HepG2 (cell line): ENCODE data around the gene GMEB2. TPM values are rescaled to one million over a fixed set of nuclear protein-coding genes. Genes with fewer than 3 reads are reported as not detected.

Experiments used
- ATAC-seq: fragments of 200-7000 bp; cut with Tn5 transposase; 3 replicates; pipeline ENCODE4 v1.9.1; 2020; ENCODE audit warnings: mild to moderate bottlenecking, moderate library complexity
- BruUV-seq: library from RNA; stranded (reverse); fragments of 400-500 nt; replicated peaks from 2 replicates; lab custom pipeline; 2021; lab: Mats Ljungman, UMichigan
- CTCF ChIA-PET: fragments of 300-600 bp; formaldehyde crosslinking; extraction: SDS; loops from one replicate; lab custom pipeline; 2021; ENCODE audit warnings: low total read pairs, inconsistent platforms, low intra/inter-chr PET ratio; lab: Yijun Ruan, JAX
- POLR2A ChIA-PET: fragments of 350-600 bp; sonication (Branson Sonifier 250); formaldehyde crosslinking; loops from one replicate; lab custom pipeline; 2020; ENCODE audit warnings: antibody characterized with exemption, inconsistent platforms; lab: Yijun Ruan, JAX
- DNase-seq: peaks from one replicate; pipeline ENCODE4 v3.0.0-alpha.2; 2015; ENCODE audit warnings: low spot score
- FAIRE-seq: peaks from 3 replicates; lab custom pipeline; 2011; peaks lifted over from hg19 to GRCh38; lab: Jason Lieb, UNC
- H2AFZ ChIP-seq: one replicate; pipeline ENCODE4 v1.6.1; 2011; ENCODE audit warnings: low read length, inconsistent platforms
- H3K27ac ChIP-seq: fragments of 300-600 bp; 3 replicates; pipeline ENCODE4 v1.8.0; 2011; ENCODE audit warnings: mixed run types, mild to moderate bottlenecking, mixed read lengths, low read length, inconsistent platforms; ENCODE audit not compliant: insufficient read depth; ENCODE audit errors: extremely low read length
- H3K27me3 ChIP-seq, 2 experiments: fragments of 200-600 bp in 1 of 2; 2 replicates in 1 of 2; 3 replicates in 1 of 2; pipeline versions ENCODE4 v1.6.0 to v1.8.0; 2011; ENCODE audit warnings: low read length in 2 of 2, mild to moderate bottlenecking in 2 of 2, moderate library complexity in 2 of 2, inconsistent platforms in 1 of 2; ENCODE audit not compliant: insufficient read depth in 2 of 2, control insufficient read depth in 1 of 2
- H3K36me3 ChIP-seq, 2 experiments: fragments of 200-600 bp in 1 of 2; replicated peaks in 1 of 2; 2 replicates in 1 of 2; 3 replicates in 1 of 2; pipeline versions ENCODE4 v1.5.1 to v1.8.0; 2011; ENCODE audit warnings: low read length in 2 of 2, inconsistent platforms in 1 of 2; ENCODE audit not compliant: insufficient read depth in 2 of 2, control insufficient read depth in 1 of 2
- H3K4me1 ChIP-seq: 2 replicates; pipeline ENCODE4 v1.5.1; 2012; ENCODE audit warnings: low read length, inconsistent platforms; ENCODE audit not compliant: insufficient read depth
- H3K4me2 ChIP-seq: 2 replicates; pipeline ENCODE4 v1.6.0; 2011; ENCODE audit warnings: low read depth, low read length, inconsistent platforms
- H3K4me3 ChIP-seq, 3 experiments: fragments of 200-600 bp in 1 of 3; sonication (generic), shearing (Covaris generic) in 1 of 3; replicated peaks in 1 of 3; 2 replicates each; pipeline ENCODE4 v1.5.1; 2011 to 2016; ENCODE audit warnings: low read length in 3 of 3, inconsistent platforms in 2 of 3, low read depth in 2 of 3, mild to moderate bottlenecking in 2 of 3, control low read depth in 1 of 3, mixed read lengths in 1 of 3; ENCODE audit not compliant: insufficient read depth in 1 of 3
- H3K79me2 ChIP-seq: one replicate; pipeline ENCODE4 v1.6.1; 2011; ENCODE audit warnings: low read length, inconsistent platforms; ENCODE audit not compliant: insufficient read depth
- H3K9ac ChIP-seq: 2 replicates; pipeline ENCODE4 v1.6.0; 2011; ENCODE audit warnings: mild to moderate bottlenecking, low read depth, low read length, inconsistent platforms; ENCODE audit not compliant: insufficient read depth
- H3K9me3 ChIP-seq: 2 replicates; pipeline ENCODE4 v1.5.1; 2012; ENCODE audit warnings: mild to moderate bottlenecking, low read length
- H4K20me1 ChIP-seq: 2 replicates; pipeline ENCODE4 v1.6.0; 2011; ENCODE audit warnings: inconsistent platforms, mild to moderate bottlenecking, low read length, moderate library complexity; ENCODE audit not compliant: insufficient read depth
- ATF5 ChIP-seq: sonication (generic); formaldehyde crosslinking; IDR thresholded peaks from 2 replicates; pipeline ENCODE4 v1.4.0; 2020; ENCODE audit warnings: mild to moderate bottlenecking, low read depth, missing genetic modification reagents
- CREB1 ChIP-seq, 2 experiments: fragments of 450-650 bp in 1 of 2; IDR thresholded peaks; 2 replicates each; pipeline ENCODE4 v1.6.1; 2016 to 2017; ENCODE audit warnings: control low read depth in 1 of 2, mild to moderate bottlenecking in 1 of 2, missing compliant biosample characterization in 1 of 2, missing genetic modification characterization in 1 of 2
- DNMT1 ChIP-seq: sonication (generic); formaldehyde crosslinking; IDR thresholded peaks from 2 replicates; pipeline ENCODE4 v1.5.1; 2020; ENCODE audit warnings: mild to moderate bottlenecking, missing genetic modification reagents
- HMG20B ChIP-seq: conservative IDR thresholded peaks from 2 replicates; pipeline ENCODE4 v1.6.1; 2016; ENCODE audit warnings: missing genetic modification reagents, missing compliant biosample characterization
- HNRNPH1 ChIP-seq: fragments of 200-400 bp; formaldehyde crosslinking; optimal IDR thresholded peaks from 2 replicates; pipeline ENCODE3; 2017; ENCODE audit warnings: mild to moderate bottlenecking, low read depth, low read length
- HNRNPL ChIP-seq: fragments of 200-400 bp; formaldehyde crosslinking; IDR thresholded peaks from 2 replicates; pipeline ENCODE4 v1.6.1; 2017; ENCODE audit warnings: mild to moderate bottlenecking, low read depth, low read length
- NFKB2 ChIP-seq: sonication (generic); formaldehyde crosslinking; IDR thresholded peaks from 2 replicates; pipeline ENCODE4 v1.4.0; 2020; ENCODE audit warnings: missing genetic modification reagents, borderline replicate concordance
- POLR2A ChIP-seq, 2 experiments: IDR thresholded peaks; 2 replicates each; pipeline ENCODE4 v1.6.1; 2011; ENCODE audit warnings: low read depth in 2 of 2, low read length in 2 of 2, mild to moderate bottlenecking in 1 of 2, moderate library complexity in 1 of 2; ENCODE audit not compliant: insufficient read depth in 1 of 2
- REL ChIP-seq: sonication (generic); formaldehyde crosslinking; conservative IDR thresholded peaks from 2 replicates; pipeline ENCODE4 v1.8.0; 2022; ENCODE audit warnings: mild to moderate bottlenecking, missing genetic modification reagents, moderate library complexity
- SRY ChIP-seq: sonication (generic); formaldehyde crosslinking; IDR thresholded peaks from 2 replicates; pipeline ENCODE4 v1.8.0; 2022; ENCODE audit warnings: mild to moderate bottlenecking, missing genetic modification reagents
- TEAD2 ChIP-seq: sonication (generic); formaldehyde crosslinking; IDR thresholded peaks from 2 replicates; pipeline ENCODE4 v1.9.0; 2021; ENCODE audit warnings: missing genetic modification reagents
- ZBTB34 ChIP-seq: sonication (generic); formaldehyde crosslinking; IDR thresholded peaks from 2 replicates; pipeline ENCODE4 v1.8.0; 2022; ENCODE audit warnings: mild to moderate bottlenecking, missing genetic modification reagents
- ZFP91 ChIP-seq: sonication (generic); formaldehyde crosslinking; IDR thresholded peaks from 2 replicates; pipeline ENCODE4 v1.9.0; 2022; ENCODE audit warnings: missing genetic modification reagents, mild to moderate bottlenecking, borderline replicate concordance
- ZNF280D ChIP-seq: sonication (generic); formaldehyde crosslinking; IDR thresholded peaks from 2 replicates; pipeline ENCODE4 v1.5.1; 2020; ENCODE audit warnings: mild to moderate bottlenecking, missing genetic modification reagents
- ZNF556 ChIP-seq: sonication (generic); formaldehyde crosslinking; IDR thresholded peaks from 2 replicates; pipeline ENCODE4 v1.4.0; 2020; ENCODE audit warnings: mild to moderate bottlenecking, missing genetic modification reagents, borderline replicate concordance
- ZNF883 ChIP-seq: sonication (generic); formaldehyde crosslinking; IDR thresholded peaks from 2 replicates; pipeline ENCODE4 v1.5.1; 2020; ENCODE audit warnings: mild to moderate bottlenecking, missing genetic modification reagents; ENCODE audit errors: not compliant biosample characterization
- WGBS: methylation state at CpG from one replicate; pipeline ENCODE4 v1.1.6; 2017; ENCODE audit warnings: low lambda C conversion rate; 5-methylcytosine and 5-hydroxymethylcytosine counted together
- in situ Hi-C: cut with HindIII; loops from 2 replicates; pipeline ENCODE4 v1.10.0; 2017; ENCODE audit warnings: low pct_unique_long_range_greater_than_20kb; ENCODE audit not compliant: extremely low pct_ligation_motif_present
- intact Hi-C: fragments of 100-400 bp; cut with micrococcal nuclease; formaldehyde crosslinking; loops from one replicate; pipeline ENCODE4 v1.10.0; 2022; ENCODE audit not compliant: unreplicated experiment
- polyA plus RNA-seq, 8 experiments: library from polyadenylated mRNA; depleted of rRNA in 3 of 8; stranded (reverse) in 7 of 8; unstranded in 1 of 8; fragments of >200 nt; fragmentation: Illumina TruSeq in 4 of 8; extraction: Trizol in 4 of 8; gene quantifications; 2 replicates each; pipeline versions ENCODE4 v1.2.1 to v1.2.3, GENCODE V29; 2011 to 2016; ENCODE audit warnings: low read depth in 4 of 8, missing spikeins in 1 of 8, mixed read lengths in 1 of 8; ENCODE audit not compliant: insufficient read depth in 1 of 8
- total RNA-seq, 5 experiments: library from RNA; depleted of rRNA; stranded (reverse); fragments of >200 nt; fragmentation: Illumina TruSeq; extraction: Trizol; gene quantifications; 2 replicates each; pipeline ENCODE4 v1.2.3, GENCODE V29; 2016; ENCODE audit warnings: low read depth in 1 of 5

GMEB2 gene
- total and polyA plus RNA-seq, 2 of the 13 experiments (the other 11 are each of a cell fraction or from before 2014, with no cell fraction given), result 10.6 to 12.4 TPM

GRCh38 chr20:63554361-63555278 lies 72.3 kb downstream of the GMEB2 start:
- no peak for FAIRE-seq
- ChIA-PET CTCF (no interaction called here), POLR2A (interaction anchor here (1.2 to 1.9 kb wide), 4 partner anchors 10 to 19 kb away, joined by 3 to 5 read pairs (median 4); partner anchors contain the start of gene HELZ2)
- Histone ChIP-seq H3K27ac (no peak overlapping the region), H3K36me3 (no peaks in the 10 kb centered on the region; a peak in 1 of 5 replicates), H3K4me3 (peak overlapping the region in 1 of 3 experiments; percentile 65; a peak in 1 of 6 replicates), H3K4me1 (peaks cover 34% of the 10 kb centered on the region), H3K79me2 (no peaks in the 10 kb centered on the region), H3K9ac (no peak overlapping the region), H3K27me3 (peaks cover 10 to 29% of the 10 kb centered on the region in 2 experiments; a peak in 4 of 5 replicates), H4K20me1 (no peaks in the 10 kb centered on the region), H3K9me3 (no peaks in the 10 kb centered on the region), H3K4me2 (peak overlapping the region; percentile 3; the same call in 1 of the 2 replicates), H2AFZ (no peak overlapping the region)
- peak; percentile 9 for ATAC-seq
- WGBS, result 52% methylated on average over 29 of the region's 38 CpGs
- no peak for DNase-seq
- intact Hi-C loops (no loop called here), in situ Hi-C loops (no loop called here)
- no TSS peak for BruUV-seq
- TF ChIP-seq ATF5 (CRISPR knock-in tag) (no peak), HMG20B (no peak), TEAD2 (CRISPR knock-in tag) (no peak), HNRNPL (0 out of 2 replicates have a peak, but pooled peaks have one; percentile 26), NFKB2 (peak; percentile 61; the same call in 1 of the 2 replicates), SRY (no peak), ZFP91 (CRISPR knock-in tag) (peak; percentile 49; the same call in 1 of the 2 replicates), DNMT1 (CRISPR knock-in tag) (peak; percentile 48; the same call in 1 of the 2 replicates), HNRNPH1 (no peak), ZBTB34 (no peak), ZNF883 (peak; percentile 24), CREB1 (IDR thresholded peaks at IDR 0.05) (no peak), CREB1 (CRISPR knock-in tag; IDR thresholded peaks at IDR 0.05) (no peak), REL (CRISPR knock-in tag) (no peak), ZNF556 (CRISPR knock-in tag) (no peak), ZNF280D (CRISPR knock-in tag) (0 out of 2 replicates have a peak, but pooled peaks have one; percentile 15), POLR2A (IDR thresholded peaks at IDR 0.05; ENCODE audit: insufficient read depth in 1 of 2, low read depth in 2 of 2, low read length in 2 of 2) (no peak)
